ENCODE measurements around the gene BTN1A1.
"Not testable (repeated sequence)": the region's sequence is repeated elsewhere in the genome, so short reads cannot be mapped to it uniquely, and the experiment has no call there.

BTN1A1 gene

GRCh38 chr6:26495281-26495680, 4.8 kb upstream of the BTN1A1 start:
- FAIRE-seq = no peak

GRCh38 chr6:26497610-26498009, 2.5 kb upstream of the BTN1A1 start:
- FAIRE-seq = no peak
- DNase-seq (ENCODE audit: insufficient read length, low spot score) = no peak
- TF ChIP-seq CTCF (IDR thresholded peaks at IDR 0.05; ENCODE audit: insufficient read depth, missing control alignments) = no peak

More at GRCh38 chr6:26495281-26495680, 4.8 kb upstream of the BTN1A1 start:
- DNase-seq (ENCODE audit: insufficient read length, low spot score) = no peak
- TF ChIP-seq CTCF (IDR thresholded peaks at IDR 0.05; ENCODE audit: insufficient read depth, missing control alignments) = no peak

GRCh38 chr6:26501482-26501986, 1.4 kb downstream of the BTN1A1 start:
- no peak for TF ChIP-seq CTCF (IDR thresholded peaks at IDR 0.05; ENCODE audit: insufficient read depth, missing control alignments)
- FAIRE-seq (no peak), DNase-seq (ENCODE audit: insufficient read length, low spot score) (no peak)

- no peak for DNase-seq (ENCODE audit: insufficient read length, low spot score)
- TF ChIP-seq CTCF (IDR thresholded peaks at IDR 0.05; ENCODE audit: insufficient read depth, missing control alignments) = no peak
- FAIRE-seq = no peak
These were observed 2.1 kb downstream of the BTN1A1 start for GRCh38 chr6:26502165-26502564.

GRCh38 chr6:26502626-26503025, 2.5 kb downstream of the BTN1A1 start:
- no peak for DNase-seq (ENCODE audit: insufficient read length, low spot score)
- no peak for FAIRE-seq
- no peak for TF ChIP-seq CTCF (IDR thresholded peaks at IDR 0.05; ENCODE audit: insufficient read depth, missing control alignments)

GRCh38 chr6:26507658-26508057, 7.6 kb downstream of the BTN1A1 start:
- DNase-seq (ENCODE audit: insufficient read length, low spot score) (no peak), FAIRE-seq (no peak)
- TF ChIP-seq CTCF (IDR thresholded peaks at IDR 0.05; ENCODE audit: insufficient read depth, missing control alignments) = no peak

- FAIRE-seq; DNase-seq (ENCODE audit: insufficient read length, low spot score): not testable (repeated sequence)
These were observed 10.9 kb downstream of the BTN1A1 start for GRCh38 chr6:26511033-26511432.

- FAIRE-seq (no peak), DNase-seq (ENCODE audit: insufficient read length, low spot score) (no peak)
- TF ChIP-seq CTCF (IDR thresholded peaks at IDR 0.05; ENCODE audit: insufficient read depth, missing control alignments) = no peak
These were observed 14.9 kb downstream of the BTN1A1 start for GRCh38 chr6:26514984-26515383.

Data from D721Med (cell line).